HG03139 (cell line): ENCODE results near the gene CD38.

ENCODE experiments used
- ATAC-seq: cut with Tn5 transposase; IDR thresholded peaks from one replicate; pipeline ENCODE4 v1.9.1; 2021; ENCODE audit not compliant: unreplicated experiment

CD38 gene

DNA sequence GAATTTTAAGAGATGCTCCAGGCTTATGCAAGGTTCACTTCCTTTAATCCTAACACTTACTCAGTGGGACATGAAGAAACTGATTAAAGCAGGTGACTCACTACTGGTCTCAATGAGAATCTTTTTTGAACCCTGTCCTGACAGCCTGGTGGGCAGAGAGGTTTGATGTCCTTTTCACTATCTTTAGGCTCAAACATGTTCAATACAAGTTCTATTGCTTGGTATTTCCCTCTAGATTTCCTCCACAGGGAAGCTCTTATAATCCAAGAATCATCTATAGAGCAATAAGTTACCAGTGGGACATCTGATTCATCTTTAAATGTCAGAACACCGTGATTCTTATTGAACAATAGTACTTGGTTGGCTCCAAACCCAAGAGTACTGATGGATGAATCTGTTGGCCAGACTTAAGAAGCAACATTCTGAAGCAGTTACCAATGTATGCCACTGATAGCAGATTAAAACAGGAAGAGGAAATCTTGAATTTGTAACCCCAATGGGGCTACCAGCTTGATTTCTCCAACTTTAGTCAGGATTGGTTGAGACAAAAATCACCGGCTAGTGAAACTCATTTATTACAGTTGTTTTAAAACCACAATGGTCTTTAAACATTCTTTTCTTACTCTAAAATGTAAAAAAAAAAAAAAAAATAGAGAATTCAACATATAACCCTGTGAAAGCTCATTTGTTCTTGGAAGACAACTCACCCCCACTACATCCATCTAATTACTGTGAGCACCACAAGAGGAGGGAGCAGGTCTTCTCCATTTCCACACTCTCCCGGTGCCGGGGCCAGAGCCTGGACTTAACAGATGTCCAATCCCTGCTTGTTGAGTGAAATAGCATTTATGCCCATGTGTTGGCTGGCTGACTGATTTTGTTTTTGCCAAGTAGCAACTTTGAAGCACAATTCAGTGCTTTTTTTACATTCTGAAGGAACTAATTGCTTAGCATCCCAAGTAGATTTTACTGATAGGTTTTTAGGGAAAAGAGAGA lies 117.1 kb downstream of the CD38 start:
- ATAC-seq: no peak

DNA sequence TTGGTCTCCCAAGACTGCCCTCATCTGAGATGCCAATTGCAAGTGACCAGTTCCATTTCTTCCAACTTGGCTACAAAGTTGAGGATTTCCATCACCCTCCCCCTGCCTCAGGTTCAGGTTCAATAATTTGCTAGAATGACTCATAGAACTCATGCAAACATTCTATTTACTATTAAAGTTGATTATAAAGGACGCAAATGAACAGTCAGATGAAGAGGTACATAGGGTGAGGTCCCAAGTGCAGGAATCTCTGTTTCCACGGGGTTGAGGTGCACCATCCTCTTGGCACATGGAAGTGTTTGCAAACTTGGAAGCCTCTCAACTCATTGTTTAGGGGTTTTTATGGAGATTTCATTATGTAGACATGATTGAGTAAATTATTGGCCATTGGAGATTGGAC lies 119.4 kb downstream of the CD38 start:
- no peak for ATAC-seq

DNA sequence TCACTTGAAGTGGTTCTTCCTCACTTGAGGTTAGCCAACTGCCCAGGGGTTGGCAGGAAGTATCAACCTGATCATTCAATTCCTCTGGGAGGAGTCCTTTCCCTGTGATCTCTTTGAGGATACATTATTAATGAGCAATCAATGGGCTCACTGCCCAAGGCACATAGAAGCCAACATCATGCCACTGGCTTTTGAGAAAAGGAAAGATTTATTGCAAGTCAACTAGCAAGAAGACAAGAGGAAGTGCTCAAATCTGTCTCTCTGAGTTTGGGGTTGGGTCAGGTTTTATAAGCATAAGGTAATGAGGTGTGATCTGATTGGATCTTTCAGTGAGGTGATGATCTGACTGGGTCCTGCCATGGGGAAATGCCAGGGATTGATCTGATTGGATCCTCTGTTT lies 120.8 kb downstream of the CD38 start:
- no peak for ATAC-seq

DNA sequence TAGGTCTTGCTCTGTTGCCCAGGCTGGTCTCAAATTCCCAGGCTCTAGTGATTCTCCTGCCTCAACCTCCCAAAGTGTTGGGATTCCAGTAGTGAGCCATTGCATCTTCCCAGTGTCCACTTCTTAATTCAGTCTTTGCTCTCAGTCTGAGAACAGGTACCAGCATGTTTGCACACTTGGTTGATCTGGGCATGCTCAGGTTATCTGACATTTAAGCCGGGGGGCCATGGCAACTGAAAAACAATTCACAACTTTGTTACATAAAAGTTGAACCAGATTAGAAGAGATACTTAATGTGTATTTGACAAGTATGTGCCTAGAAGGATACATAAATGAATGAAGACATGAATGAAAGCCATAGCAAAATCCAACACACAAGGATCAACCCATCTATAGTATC lies 121.4 kb downstream of the CD38 start:
- ATAC-seq: no peak

DNA sequence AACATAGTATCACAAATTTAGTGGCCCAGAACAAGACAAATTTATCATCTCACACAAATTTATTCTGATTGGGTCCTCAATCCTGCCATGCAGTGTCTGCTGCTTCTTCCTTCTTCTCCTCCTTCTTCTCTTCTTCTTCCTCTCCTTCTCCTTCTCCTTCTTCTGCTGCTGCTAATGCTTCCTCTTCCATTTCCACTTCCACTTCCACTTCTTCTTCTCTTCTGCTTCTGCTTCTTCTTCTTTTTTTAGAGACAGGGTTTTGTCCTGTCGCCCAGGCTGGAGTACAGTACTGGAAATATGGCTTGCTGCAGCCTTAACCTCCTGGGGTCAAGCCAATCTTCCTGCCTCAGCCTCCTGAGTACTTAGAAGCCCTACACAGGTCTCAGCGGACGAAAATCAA lies 122.9 kb downstream of the CD38 start:
- no peak for ATAC-seq

DNA sequence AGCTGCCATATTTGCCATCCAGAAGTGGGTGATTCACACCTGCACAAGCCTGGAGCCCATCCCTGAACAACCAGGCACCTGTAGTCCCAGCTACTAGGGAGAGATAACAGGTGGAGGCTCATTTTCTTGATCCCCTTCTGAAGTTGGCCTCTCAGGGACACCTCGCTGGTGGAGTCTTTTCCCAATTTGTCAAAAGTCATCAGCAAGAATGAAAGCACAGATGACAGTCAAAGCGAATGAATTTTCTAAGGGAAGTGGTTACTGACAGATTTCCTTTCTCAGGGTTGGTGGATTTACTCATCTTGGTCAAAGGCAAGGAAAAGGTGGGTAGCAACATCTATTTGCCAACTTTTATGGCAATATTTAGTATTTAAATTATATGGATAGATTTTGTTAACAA lies 123.9 kb downstream of the CD38 start:
- ATAC-seq: no peak

DNA sequence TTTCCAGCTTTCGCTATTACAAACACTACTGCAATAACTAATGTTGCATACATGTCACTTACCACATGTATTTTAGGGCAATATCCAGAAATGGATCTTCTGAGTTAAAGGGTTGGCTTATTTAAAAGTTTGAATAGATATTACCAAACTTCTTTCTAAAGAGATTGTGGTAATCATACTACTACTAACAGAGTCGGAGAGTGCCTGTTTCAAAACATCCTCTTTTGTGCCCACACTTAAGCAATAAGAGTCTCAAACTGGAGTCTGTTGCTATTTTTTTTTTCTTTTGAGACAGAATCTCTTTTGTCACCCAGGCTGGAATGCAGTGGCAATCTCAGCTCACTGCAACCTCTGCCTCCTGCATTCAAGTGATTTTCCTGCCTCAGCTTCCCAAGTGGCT lies 124.6 kb downstream of the CD38 start:
- no peak for ATAC-seq
